SJSA1 (cell line): Measurements from ENCODE around the gene ADAM12. TPM values are rescaled to one million over a fixed set of nuclear protein-coding genes. Genes with fewer than 3 reads are reported as not detected.
A peak's percentile ranks its signal among the peaks of the same experiment; 100 is the strongest.
"Not testable (repeated sequence)": the region's sequence is repeated elsewhere in the genome, so short reads cannot be mapped to it uniquely, and the experiment has no call there.

Source experiments
- DNase-seq, 2 experiments: peaks; one replicate each; pipeline ENCODE4 v3.0.0-alpha.2; 2015 to 2020; ENCODE audit warnings: low spot score in 2 of 2, low read depth in 1 of 2
- H3K27ac ChIP-seq: fragments of 250-450 bp; sonication (Bioruptor Pico); 2 replicates; pipeline ENCODE4 v1.5.1; 2020; ENCODE audit warnings: mild to moderate bottlenecking, moderate library complexity
- H3K27me3 ChIP-seq: fragments of 250-450 bp; sonication (Bioruptor Pico); replicated peaks from 2 replicates; pipeline ENCODE4 v1.5.1; 2020; ENCODE audit warnings: mild to moderate bottlenecking, moderate library complexity
- H3K36me3 ChIP-seq: fragments of 250-450 bp; sonication (Bioruptor Pico); 2 replicates; pipeline ENCODE4 v1.5.1; 2020; ENCODE audit warnings: mild to moderate bottlenecking
- H3K4me1 ChIP-seq: fragments of 250-450 bp; sonication (Bioruptor Pico); replicated peaks from 2 replicates; pipeline ENCODE4 v1.6.1; 2021; ENCODE audit warnings: mild to moderate bottlenecking
- H3K4me3 ChIP-seq: fragments of 250-450 bp; sonication (Bioruptor Pico); 2 replicates; pipeline ENCODE4 v1.5.1; 2020; ENCODE audit warnings: mild to moderate bottlenecking
- H3K9me3 ChIP-seq: fragments of 250-450 bp; sonication (Bioruptor Pico); replicated peaks from 2 replicates; pipeline ENCODE4 v1.5.1; 2020; ENCODE audit warnings: mild to moderate bottlenecking
- total RNA-seq: library from RNA; depleted of rRNA; stranded (reverse); fragments of >200 nt; shearing (Covaris generic); gene quantifications from 2 replicates; pipeline ENCODE4 v1.2.3, GENCODE V29; 2014

The ADAM12 gene
- total RNA-seq, 1 experiment from 2014 or later = 3.6 TPM

DNA sequence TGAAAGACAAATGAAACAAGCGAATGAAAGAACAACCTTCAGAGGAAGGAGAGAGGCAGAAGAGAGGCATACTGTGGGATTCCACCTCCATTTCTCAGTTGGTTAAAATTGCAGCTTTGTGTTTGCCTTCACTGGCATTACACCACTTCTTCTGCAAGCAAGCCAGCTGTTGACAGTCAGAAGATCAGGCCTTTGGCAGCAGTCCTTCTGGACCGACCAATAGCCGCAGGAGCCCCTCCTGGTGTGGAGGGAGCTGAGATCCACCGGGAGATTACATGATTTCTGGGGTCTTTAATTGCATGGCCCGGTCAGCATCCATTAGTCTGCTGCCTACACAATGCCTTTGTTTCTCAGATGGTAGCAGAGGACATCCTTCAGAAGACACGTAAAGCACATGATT, 206.7 kb downstream of the ADAM12 start:
- Histone ChIP-seq H3K27me3 (no peaks in the 10 kb centered on the region), H3K27ac (no peak overlapping the region), H3K4me1 (peaks cover 15% of the 10 kb centered on the region), H3K4me3 (no peak overlapping the region), H3K36me3 (no peaks in the 10 kb centered on the region), H3K9me3 (no peaks in the 10 kb centered on the region)
- DNase-seq = no peak

DNA sequence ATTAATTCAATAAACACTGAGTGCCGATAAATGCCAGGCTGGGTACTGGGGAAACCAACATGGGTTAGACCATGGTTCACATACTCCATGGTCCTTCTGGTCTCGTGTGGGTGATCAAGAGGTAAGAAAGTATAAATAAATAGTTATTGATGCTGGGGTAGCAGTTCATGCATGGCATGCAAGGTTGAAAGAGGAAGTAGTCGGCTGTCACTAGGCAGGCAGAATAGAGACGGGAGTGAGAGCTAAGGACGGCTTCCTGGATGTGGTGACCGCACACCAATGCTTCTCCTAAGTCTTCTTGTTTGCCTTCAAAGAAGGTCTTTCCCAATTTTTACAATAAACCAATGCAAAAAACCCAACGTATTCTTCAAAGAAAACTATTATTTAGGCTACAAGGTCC, 208.6 kb downstream of the ADAM12 start:
- no peak overlapping the region for H3K4me3 ChIP-seq

DNA sequence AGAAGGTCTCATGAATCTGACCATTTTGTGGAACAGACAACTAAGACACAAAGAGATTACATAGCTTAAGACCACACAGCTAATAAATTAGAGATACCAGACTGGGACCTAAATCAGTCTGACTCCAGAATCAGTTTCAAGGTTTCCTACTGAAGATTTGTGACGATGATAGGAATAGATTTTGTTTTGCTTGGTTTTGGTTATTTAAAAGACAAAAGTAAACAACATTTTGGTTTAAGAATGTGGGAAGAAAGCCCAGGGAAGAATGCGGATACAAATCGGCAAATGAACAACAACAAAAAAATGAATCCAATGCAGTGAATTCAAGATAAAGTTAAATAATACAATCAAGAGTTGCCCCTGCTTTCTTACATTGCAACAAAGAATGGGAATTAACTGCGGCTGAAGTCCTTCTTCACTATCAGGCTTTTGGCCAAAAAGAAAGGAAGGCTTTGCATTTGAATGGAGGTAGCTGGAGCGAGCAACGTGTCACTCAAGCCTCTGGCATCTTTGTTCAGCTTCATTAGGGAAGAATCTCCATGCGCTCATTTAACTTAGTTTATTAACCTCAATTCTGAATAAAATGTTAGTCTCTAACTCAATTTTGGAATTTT, 210.8 kb downstream of the ADAM12 start:
- no peak overlapping the region for H3K4me3 ChIP-seq
- no peaks in the 10 kb centered on the region for H3K27me3 ChIP-seq

More for the DNA sequence above, 208.6 kb downstream of the ADAM12 start:
- Histone ChIP-seq H3K27ac (no peak overlapping the region), H3K36me3 (no peaks in the 10 kb centered on the region), H3K4me1 (peaks cover 34% of the 10 kb centered on the region), H3K9me3 (no peaks in the 10 kb centered on the region), H3K27me3 (no peaks in the 10 kb centered on the region)
- no peak for DNase-seq

DNA sequence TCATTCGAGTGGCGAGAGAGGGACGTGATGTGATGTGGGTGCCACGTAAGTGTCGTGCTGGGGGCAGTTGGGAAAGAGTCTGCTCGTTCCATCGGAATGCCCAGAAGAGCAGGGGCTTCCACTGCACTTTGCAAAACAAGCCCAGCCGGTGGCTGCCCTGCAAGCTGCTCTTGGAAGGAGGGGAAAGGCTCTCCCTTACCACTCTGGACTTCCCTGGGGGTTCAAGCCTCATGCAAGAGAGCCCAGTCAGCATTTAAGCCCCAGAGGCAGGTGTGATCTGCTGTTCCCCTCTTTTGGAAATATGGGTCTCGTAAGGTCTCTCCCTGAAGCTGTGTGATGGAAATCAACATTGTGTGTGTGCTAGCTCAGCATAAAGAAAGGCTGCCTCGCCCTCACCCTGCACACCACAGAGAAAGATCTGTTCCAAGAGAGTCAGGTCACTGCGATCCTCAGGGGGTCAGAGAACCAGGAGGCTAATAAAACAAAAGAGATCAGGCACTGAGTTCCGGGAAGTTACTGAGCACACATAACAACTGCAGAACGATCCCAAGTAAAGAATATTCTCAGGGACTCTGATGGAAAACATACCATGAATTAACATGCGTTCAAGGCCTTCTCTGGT, 212.5 kb downstream of the ADAM12 start:
- Histone ChIP-seq H3K27me3 (no peaks in the 10 kb centered on the region), H3K9me3 (no peaks in the 10 kb centered on the region), H3K4me3 (no peak overlapping the region), H3K4me1 (peaks cover 53% of the 10 kb centered on the region), H3K36me3 (no peaks in the 10 kb centered on the region), H3K27ac (peak overlapping the region; percentile 18; the same call in 1 of the 2 replicates)
- DNase-seq = no peak

More for the DNA sequence above, 210.8 kb downstream of the ADAM12 start:
- H3K9me3 ChIP-seq = no peaks in the 10 kb centered on the region
- H3K36me3 ChIP-seq = no peaks in the 10 kb centered on the region
- peaks cover 39% of the 10 kb centered on the region for H3K4me1 ChIP-seq
- peak in 1 of 2 experiments; percentile 73 for DNase-seq
- peak overlapping the region; percentile 56 for H3K27ac ChIP-seq

DNA sequence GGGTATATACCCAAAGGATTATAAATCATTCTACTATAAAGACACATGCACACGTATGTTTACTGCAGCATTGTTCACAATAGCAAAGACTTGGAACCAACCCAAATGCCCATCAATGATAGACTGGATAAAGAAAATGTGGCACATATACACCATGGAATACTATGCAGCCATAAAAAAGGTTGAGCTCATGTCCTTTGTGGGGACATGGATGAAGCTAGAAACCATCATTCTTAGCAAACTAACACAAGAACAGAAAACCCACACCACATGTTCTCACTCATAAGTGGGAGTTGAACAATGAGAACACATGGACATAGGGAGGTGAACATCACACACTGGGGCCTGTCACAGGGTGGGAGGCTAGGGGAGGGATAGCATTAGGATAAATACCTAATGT, 215.5 kb downstream of the ADAM12 start:
- not testable (repeated sequence) for H3K9me3 ChIP-seq, DNase-seq, H3K36me3 ChIP-seq, H3K27me3 ChIP-seq, H3K27ac ChIP-seq, H3K4me3 ChIP-seq
- H3K4me1 ChIP-seq = peaks cover 50% of the 10 kb centered on the region

DNA sequence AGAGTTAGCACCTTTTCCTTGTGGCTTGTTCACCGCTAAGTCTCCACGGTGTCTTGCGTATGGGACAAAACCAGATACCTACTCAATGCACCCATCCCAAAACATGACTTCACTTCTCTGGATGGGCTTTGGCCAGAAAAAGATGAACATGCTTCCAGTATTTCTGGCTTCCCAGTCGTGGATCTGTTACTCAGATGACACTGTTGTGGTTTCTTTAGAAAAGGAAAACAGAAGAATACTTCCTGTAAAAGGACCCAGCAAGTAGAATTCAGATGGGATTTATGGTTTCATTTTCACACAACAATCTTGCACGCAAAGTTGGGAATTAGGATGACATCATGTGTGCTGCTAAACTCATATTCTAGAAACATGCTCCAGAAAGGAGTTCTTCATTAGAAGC, 216.7 kb downstream of the ADAM12 start:
- peak in 1 of 2 experiments; percentile 83 for DNase-seq
- Histone ChIP-seq H3K36me3 (no peaks in the 10 kb centered on the region), H3K4me3 (no peak overlapping the region), H3K9me3 (no peaks in the 10 kb centered on the region), H3K27me3 (no peaks in the 10 kb centered on the region), H3K4me1 (peaks cover 38% of the 10 kb centered on the region), H3K27ac (peak overlapping the region; percentile 69)

DNA sequence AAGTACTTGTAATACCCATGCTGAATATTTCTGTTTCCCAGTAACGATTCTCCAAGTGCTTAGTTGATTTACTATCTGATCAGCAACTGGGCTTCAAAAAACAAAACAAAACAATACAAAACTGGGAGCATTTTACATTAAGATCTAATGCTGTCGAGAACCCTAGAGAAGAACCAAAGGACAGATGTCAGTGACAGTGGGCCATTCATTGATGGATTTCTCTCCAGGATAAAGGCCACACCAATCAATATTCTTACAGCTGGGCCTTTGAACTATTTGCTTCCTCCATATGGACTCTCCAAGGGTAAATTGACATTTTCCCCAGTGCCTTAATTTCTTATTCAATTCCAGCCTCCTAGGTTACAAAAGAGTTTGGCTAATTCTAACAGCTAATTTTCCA, 217.5 kb downstream of the ADAM12 start:
- DNase-seq = no peak
- Histone ChIP-seq H3K4me3 (no peak overlapping the region), H3K27me3 (no peaks in the 10 kb centered on the region), H3K36me3 (no peaks in the 10 kb centered on the region), H3K27ac (peak overlapping the region; percentile 69; the same call in 1 of the 2 replicates), H3K4me1 (peaks cover 32% of the 10 kb centered on the region), H3K9me3 (no peaks in the 10 kb centered on the region)

DNA sequence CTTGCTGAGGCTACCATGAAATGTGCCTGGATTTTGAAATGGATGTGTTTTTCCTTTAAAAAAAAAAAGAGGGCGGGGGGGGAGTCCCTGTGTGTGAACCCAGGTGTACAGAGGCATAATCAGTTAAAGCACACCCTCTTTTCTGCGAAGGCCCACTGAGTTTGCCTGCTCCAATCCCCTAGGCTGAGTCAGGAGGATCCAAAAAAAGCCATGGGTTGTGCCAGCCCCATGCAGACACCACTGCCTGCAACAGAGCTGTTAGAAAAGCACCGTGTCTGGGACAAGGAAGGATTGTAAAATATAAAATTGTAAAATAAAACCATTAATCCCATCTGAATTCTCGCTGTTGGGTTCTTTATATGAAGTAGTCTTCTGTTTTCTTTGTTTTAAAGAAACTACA, 217.9 kb downstream of the ADAM12 start:
- no peaks in the 10 kb centered on the region for H3K36me3 ChIP-seq
- no peak overlapping the region for H3K4me3 ChIP-seq
- no peaks in the 10 kb centered on the region for H3K9me3 ChIP-seq
- no peaks in the 10 kb centered on the region for H3K27me3 ChIP-seq
- DNase-seq = no peak
- H3K27ac ChIP-seq = no peak overlapping the region; the same call in 1 of the 2 replicates
- H3K4me1 ChIP-seq = peaks cover 28% of the 10 kb centered on the region

DNA sequence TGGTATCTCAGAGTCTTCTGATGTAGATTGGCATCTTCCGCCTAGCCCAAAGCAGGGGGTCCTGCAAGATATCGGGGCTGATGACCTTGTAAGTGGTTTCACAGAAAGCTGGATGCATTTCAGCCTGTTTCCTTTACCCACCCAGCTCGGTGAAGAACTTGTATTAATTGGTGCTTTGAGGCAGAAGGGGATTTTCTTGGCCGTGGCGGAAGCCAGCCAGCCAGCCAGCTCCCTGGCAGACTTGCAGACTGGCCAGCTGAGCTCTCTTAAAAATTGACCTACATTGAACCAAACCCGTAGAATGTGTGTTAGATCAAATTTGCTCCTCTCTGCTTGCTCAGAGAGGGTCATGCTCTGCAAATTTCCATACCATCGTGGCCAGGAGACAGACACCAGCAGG, 218.4 kb downstream of the ADAM12 start:
- Histone ChIP-seq H3K36me3 (no peaks in the 10 kb centered on the region), H3K27me3 (no peaks in the 10 kb centered on the region), H3K9me3 (no peaks in the 10 kb centered on the region), H3K4me1 (peaks cover 23% of the 10 kb centered on the region), H3K4me3 (no peak overlapping the region), H3K27ac (no peak overlapping the region)
- no peak for DNase-seq

DNA sequence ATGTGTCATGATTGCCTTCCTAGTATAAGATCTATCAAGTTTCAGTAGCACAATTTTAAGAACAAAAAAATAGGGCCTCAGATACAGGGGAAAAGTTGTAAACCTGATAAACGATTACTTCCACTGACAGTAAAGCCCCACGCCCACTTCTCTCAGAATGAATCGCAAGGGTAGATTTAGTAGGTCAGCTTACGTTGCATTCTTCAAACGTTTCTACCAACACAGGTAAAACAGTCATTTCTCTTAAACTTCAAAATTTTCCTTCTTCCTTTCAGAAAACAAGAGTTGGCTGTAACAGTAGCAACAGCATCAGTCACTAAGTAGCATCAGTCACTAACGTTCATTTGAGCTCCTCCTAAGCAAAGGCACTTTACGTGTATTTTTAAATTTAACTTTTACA, 221.5 kb downstream of the ADAM12 start:
- Histone ChIP-seq H3K27me3 (no peaks in the 10 kb centered on the region), H3K36me3 (no peaks in the 10 kb centered on the region), H3K4me1 (peaks cover 11% of the 10 kb centered on the region), H3K4me3 (no peak overlapping the region), H3K27ac (no peak overlapping the region), H3K9me3 (no peaks in the 10 kb centered on the region)
- DNase-seq = no peak

DNA sequence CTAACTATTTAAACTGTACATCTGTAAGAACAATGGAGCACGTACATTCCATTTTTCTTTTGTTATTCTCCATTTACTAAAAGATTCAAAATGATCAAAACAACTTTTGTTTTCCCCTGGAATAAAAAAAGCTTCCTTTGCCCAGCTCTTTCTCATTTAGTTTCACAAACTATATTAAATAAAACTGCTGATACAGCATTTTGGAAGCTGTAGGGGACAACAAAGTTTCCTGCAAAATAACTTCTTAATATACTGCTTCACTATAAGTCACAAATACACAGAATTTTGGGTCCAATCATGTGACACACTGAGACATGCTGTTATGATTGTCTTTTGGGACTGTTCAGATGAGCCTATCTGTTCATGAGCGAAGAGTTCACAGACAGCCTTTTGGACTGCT, 222.4 kb downstream of the ADAM12 start:
- H3K27ac ChIP-seq = no peak overlapping the region
- H3K4me3 ChIP-seq = no peak overlapping the region
- H3K36me3 ChIP-seq = no peaks in the 10 kb centered on the region
- no peak for DNase-seq
- H3K9me3 ChIP-seq = no peaks in the 10 kb centered on the region
- no peaks in the 10 kb centered on the region for H3K27me3 ChIP-seq
- H3K4me1 ChIP-seq = peaks cover 3% of the 10 kb centered on the region

DNA sequence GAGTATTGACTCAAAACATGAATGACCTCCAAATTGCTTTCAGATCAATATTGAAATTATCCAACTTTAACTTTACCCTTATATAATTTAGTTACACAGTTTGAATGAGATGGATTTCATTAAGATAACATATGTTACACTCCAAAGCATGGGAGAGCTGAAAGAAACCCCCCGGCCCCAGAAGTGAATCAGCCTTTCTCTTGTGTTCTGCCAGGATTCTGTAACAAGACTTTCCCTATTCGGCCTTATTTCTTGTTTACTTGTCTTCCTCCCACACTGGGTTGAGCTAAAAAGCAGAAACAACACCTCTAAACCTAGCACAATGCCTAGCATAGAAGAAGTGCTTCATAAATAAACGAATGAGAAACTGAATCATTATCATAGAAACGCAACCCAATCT, 224.8 kb downstream of the ADAM12 start:
- H3K36me3 ChIP-seq = no peaks in the 10 kb centered on the region
- DNase-seq = no peak
- H3K27me3 ChIP-seq = 0 out of 2 replicates have a peak, but pooled peaks cover 3% of the 10 kb centered on the region
- no peak overlapping the region for H3K27ac ChIP-seq
- H3K9me3 ChIP-seq = no peaks in the 10 kb centered on the region
- H3K4me1 ChIP-seq = no peaks in the 10 kb centered on the region
- no peak overlapping the region for H3K4me3 ChIP-seq

DNA sequence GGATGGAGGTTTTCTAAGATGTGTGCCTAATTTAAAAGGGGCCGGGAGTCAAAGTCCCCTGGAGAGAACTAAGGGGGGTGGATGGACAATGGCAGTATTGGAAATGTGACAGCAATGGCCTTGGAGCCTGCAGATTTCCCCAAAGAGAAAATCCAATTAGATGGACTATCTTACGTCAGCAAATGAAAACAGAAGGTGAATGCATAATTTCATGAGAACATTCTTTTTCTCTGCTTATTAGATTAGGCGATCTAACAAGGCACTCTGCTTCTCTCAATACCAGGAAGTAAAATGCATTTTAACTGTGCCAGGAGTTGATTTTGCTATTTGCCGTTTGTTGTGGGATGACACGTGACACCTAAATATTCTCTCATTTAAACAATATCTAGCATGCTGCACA, 226.6 kb downstream of the ADAM12 start:
- H3K9me3 ChIP-seq = no peaks in the 10 kb centered on the region
- DNase-seq = no peak

DNA sequence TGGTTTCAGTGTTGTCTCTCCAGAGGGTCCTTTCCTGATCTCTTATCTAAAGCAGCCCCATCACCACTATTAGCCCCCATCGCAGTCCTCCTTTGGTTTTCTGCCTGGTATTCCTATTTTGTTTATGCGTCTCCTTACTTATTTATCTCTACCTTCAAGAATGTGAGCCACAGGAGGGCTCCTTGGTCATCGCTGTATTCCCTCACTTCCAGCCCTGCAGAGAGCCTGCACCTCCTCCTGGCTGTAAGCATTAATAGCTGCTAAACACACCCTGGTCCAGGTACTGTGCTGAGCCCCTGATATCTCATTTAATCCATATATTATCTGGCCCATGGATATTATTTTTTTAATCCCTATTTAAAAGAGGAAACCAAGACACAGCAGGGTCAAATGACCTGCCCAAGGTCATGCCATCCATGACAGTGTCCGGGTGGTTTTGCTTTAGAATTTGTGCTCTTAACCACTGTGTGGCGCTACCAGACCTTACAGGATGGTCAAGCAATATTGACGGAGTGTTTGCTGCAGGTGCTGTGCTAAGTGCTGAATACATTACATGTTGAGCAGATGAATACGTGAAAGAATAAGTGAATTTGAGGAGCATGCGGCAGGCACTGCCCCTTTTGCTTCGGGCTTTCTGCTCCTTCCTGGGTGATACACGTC, 227.2 kb downstream of the ADAM12 start:
- DNase-seq = peak in 1 of 2 experiments; percentile 48
- Histone ChIP-seq H3K4me1 (no peaks in the 10 kb centered on the region), H3K36me3 (no peaks in the 10 kb centered on the region), H3K27ac (no peak overlapping the region), H3K9me3 (no peaks in the 10 kb centered on the region), H3K27me3 (0 out of 2 replicates have a peak, but pooled peaks cover 3% of the 10 kb centered on the region), H3K4me3 (no peak overlapping the region)

More for the DNA sequence above, 226.6 kb downstream of the ADAM12 start:
- H3K4me1 ChIP-seq = no peaks in the 10 kb centered on the region
- no peak overlapping the region for H3K27ac ChIP-seq
- no peaks in the 10 kb centered on the region for H3K36me3 ChIP-seq
- 0 out of 2 replicates have a peak, but pooled peaks cover 3% of the 10 kb centered on the region for H3K27me3 ChIP-seq
- no peak overlapping the region for H3K4me3 ChIP-seq
